Umbilical cord (tissue), 2 donors: Measurements from ENCODE around the gene NPEPL1. TPM values are rescaled to one million over a fixed set of nuclear protein-coding genes. Genes with fewer than 3 reads are reported as not detected.

ENCODE experiments used
- DNase-seq: peaks from one replicate; pipeline ENCODE4 v3.0.0-alpha.2; 2015; ENCODE audit warnings: low spot score
- total RNA-seq: library from RNA; depleted of rRNA; stranded (reverse); fragments of >200 nt; gene quantifications from one replicate; pipeline ENCODE4 v1.2.3, GENCODE V29; 2014; ENCODE audit warnings: low replicate concordance; ENCODE audit not compliant: insufficient read depth

NPEPL1 gene
- total RNA-seq, 1 donor from 2014 or later, result 25.0 TPM

- DNase-seq, result no peak
These were observed 7.7 kb downstream of the NPEPL1 start for GRCh38 chr20:58700121-58700821.

- no peak for DNase-seq
These were observed 8.2 kb downstream of the NPEPL1 start for GRCh38 chr20:58700823-58701222.

- no peak for DNase-seq
These were observed 9.0 kb downstream of the NPEPL1 start for GRCh38 chr20:58701431-58702160.

- no peak for DNase-seq
These were observed 9.5 kb downstream of the NPEPL1 start for GRCh38 chr20:58702161-58702510.

DNA sequence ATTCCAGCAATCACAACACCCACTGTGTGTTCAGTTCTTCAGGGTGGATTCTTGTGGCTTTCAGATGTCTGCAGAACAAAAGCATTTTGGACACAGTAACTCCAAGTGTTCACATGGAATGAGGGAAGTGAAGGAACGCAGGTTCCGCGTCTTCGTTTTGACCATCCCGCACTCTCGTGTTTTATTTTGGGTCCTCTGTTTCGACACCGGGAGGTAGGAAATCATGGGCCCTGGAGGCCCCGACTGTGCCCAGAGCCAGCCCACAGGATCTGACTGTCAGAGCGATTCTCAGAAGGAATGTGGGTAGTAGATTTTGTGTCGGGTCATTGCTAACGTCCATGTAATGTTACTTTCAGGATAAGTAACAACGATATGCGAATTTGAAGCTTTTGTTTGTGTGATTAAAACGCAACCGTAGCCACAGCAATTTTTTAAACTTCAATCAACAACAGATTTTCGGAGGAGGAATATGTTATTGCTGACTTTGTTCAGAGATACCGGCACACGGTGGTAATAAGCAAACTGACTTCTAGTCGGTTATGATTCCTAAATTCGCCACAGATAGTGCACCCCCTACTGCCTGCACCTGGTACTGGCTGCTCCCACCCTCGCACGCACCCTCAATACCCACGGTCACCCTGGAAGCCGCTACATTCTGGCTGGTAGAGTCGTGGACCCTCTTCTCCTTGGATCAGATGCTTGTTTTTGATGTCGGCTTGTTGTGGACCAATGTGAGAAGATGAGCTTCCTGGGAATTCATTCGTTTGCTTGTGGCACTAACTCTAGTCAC lies 10.5 kb downstream of the NPEPL1 start:
- no peak for DNase-seq

- DNase-seq, result no peak
These were observed 11.3 kb downstream of the NPEPL1 start for GRCh38 chr20:58703765-58704371.

DNA sequence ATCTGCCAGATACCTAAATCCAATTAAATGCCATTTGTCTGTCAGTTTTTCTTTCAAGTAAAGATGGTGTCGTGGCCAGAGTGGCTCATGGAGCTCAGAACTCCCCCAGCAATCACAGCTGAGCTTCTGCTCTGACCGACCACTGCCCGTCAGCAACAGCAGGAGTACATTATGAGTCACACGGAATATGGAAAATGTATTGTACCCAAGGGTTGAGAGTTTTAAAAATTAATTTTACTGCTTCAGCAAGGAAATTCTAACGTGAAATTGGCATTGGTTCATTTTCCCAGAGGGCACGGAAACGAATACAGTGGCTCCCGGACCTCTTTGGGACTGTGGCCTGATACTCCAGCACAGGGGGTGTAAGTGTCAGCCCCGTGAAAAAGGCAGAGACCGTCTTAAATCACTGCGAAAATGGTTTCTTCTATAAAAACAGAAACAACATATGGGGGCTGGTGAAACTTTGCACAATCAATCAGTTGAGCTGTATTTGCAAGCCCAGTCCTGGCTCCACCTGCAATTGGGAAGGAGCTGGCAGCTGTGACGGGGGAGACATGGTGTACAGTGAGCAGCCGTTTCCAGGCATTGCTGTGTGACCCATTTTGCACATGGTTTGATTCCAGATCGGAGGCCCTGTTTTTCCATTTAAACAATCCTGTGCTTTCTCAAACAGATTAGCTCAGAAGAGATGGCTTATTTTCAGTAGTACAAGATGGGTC lies 12.8 kb downstream of the NPEPL1 start:
- no peak for DNase-seq

DNA sequence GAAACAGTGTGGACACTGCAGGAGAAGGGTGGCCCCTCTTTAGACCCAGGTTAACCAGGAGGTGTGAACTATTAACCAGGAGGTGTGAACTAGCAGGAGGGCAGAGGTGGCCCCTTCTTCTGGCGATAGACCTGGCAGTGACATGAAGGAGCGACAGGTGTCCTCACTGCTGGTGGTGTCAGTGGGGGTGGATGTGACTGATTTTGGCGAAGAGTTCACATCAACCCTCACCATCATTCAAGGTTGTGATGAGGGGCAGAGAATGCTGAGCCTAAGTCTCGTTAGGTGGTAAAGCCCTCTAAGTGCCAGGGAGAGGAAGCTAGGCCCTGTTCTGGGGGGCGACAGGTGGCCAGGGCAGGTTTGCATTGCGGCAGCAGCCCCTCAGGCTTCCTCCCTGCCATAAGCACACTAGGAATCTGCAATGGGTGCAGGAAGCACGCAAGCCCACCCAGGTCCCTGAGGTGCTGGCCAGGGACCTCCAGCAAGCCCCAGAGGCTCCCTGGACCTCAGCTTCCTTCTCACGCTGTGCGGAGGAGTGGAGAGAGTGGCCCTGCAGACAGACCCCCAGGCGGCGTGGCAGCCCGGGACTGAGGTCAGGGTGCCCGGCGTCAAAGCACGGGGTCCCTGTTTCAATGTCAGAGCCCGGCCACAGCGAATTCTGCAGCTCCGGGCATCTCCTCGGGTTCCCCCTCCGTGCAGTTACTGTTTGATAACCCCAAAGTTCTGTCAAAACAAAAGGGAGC lies 13.7 kb downstream of the NPEPL1 start:
- DNase-seq, result no peak

DNA sequence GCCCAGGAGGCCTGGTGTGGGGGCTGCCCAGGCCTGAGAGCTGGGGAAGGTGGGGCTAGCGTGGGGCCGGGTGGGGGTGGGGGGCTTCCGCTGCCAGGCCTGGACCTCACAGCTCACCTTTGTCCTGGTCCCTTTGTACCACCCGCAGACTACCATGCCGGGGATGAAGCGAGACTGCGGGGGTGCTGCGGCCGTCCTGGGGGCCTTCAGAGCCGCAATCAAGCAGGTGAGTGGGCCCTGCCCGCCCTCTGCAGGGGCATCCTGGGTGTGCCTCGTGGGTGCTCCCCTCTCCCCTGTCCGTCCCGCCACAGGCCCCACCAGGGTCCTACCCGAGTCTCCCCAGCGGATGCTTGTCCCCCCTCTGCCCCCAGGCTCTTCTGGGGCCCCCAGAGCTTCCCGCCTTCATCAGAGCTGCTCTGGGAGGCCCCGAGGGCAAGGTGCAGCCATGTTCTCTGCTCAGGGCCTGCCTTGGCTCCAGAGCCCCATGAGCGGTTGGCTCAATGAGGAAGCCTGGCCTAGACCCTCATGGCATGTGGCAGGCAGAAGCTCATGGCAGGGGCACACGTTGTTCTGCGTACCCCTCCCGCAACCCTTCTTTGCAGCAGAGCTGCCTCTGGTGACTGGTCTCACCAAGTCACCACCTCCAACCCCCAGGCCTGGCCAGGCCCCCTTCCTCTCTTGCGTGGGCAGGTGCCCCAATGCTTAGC lies 14.5 kb downstream of the NPEPL1 start:
- no peak for DNase-seq

GRCh38 chr20:58707770-58708169 lies 15.2 kb downstream of the NPEPL1 start:
- DNase-seq, result no peak

DNA sequence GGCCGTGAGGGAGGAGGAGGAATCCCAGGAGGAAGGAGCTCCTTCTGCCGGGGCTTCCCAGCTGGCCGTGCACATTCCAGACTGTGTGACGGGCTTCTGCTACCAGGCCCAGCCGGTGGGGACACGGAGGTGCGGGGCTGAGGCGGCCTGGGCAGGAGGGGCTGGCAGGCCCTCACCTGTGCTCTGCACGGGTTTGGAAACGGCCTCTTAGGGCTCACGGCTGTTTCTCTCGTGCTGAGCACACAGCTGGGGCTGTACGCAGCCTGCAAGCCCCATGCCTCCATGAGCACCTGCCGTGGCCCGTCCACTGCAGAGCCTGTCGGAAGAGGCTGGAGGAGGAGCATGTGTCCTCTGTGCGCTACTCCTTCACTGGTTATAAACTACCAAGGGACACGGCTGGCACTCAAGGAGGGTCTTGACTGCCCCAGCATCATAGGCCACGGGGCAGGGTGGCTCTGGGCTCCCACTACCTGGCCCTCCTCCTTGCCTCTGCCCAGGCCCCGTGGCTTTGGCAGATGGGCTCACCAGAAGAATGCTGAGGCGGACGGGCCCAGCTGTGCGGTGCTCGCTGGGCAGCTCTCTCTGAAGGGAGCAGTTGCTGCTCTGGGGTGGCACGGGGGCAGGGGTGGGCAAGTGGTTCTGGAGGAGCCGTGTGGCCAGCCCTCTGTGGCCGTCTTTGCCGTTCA lies 15.8 kb downstream of the NPEPL1 start:
- DNase-seq, result no peak

- DNase-seq, result no peak
These were observed 16.6 kb downstream of the NPEPL1 start for GRCh38 chr20:58709013-58709702.

GRCh38 chr20:58709703-58710039 lies 17.1 kb downstream of the NPEPL1 start:
- DNase-seq, result no peak

DNA sequence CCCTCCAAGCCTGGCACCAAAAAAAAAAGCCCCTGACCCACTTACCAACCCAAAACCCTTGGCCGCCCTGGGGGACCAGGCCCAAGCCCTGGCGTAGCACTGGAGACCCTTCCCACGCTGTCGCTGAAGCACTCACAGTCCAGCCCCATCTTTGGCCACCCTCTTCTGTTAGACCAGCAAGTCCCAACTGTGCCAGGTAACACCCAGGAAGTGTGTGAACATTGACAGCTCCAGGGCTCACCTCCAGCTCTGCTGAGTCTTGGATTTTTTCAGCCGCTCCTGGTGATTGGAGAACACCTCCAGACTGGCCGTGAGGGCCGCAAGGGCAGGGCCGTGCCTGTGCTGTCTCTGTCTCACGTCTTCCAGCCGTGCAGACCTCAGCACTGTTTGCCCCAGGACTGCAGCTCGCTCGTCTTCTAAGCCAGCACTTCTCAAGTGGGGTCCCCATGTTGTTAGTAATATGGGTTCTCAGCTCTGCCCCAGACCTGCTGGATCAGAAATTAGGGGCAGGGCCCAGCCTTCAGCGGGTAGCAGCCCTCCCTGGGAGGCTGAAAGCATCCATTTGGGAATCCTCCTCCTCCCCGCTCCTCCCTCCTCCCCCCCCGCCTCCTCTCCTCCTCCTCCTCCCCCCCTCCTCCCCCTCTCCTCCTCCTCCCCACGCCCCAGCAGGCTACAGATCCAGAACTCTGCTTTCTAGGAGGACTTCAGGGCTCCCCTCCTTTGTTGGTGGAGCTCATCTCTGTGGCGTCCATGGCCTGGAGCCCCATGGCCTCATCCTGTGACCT lies 18.1 kb downstream of the NPEPL1 start:
- DNase-seq, result no peak

DNA sequence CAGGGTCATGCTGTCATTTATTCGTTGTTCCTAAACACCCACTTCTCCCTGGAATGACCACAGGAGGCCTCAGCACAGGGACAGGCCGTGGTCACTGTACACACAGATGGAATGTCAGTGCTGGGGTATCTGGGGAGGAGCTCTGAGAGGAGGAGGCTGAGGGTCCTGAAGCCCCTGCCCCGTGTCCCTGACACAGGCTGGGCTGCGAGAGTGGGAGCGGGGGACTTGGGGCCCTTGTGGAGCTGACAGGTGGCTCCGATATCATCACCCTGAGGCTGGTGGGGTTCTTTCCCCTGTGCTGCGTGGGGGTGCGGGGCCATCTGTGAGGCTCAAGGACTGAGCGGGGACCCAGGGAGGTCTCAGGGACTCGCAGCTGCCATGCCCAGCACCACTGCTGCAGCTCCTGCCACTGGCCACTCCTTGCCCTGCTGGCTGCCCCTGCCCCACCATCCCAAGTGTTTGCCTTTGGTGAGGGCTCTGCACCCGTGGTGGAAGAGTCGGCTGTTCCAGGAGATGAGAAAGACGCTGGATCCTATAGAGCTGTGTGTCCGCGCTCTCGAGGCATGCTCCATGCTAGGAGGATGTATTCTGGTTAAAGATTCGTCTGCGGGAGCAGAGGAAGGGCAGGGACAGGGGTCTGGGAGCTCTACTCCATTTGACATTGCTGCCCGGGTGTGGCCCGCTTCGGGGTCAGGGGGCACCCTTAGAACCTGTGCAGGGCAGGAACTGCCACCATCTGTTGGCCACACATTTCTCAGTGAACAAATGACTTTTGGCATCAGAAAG lies 18.9 kb downstream of the NPEPL1 start:
- no peak for DNase-seq

GRCh38 chr20:58712151-58712791 lies 19.7 kb downstream of the NPEPL1 start:
- DNase-seq, result no peak
